GM12891 (cell line): ENCODE data around the gene KIF3B.

Experiments
- PAX5 ChIP-seq: IDR thresholded peaks from 2 replicates; pipeline ENCODE4 v1.6.1; 2011; ENCODE audit warnings: low read length, moderate library complexity, mild to moderate bottlenecking; ENCODE audit not compliant: insufficient read depth, severe bottlenecking
- POLR2A ChIP-seq: IDR thresholded peaks from 2 replicates; pipeline ENCODE4 v1.6.1; 2011; ENCODE audit warnings: low read depth, low read length, control low read depth
- POLR2AphosphoS5 ChIP-seq: IDR thresholded peaks from 2 replicates; pipeline ENCODE4 v1.6.1; 2011; ENCODE audit warnings: low read depth, low read length, control low read depth
- TAF1 ChIP-seq: IDR thresholded peaks from 2 replicates; pipeline ENCODE4 v1.6.1; 2011; ENCODE audit warnings: low read depth, low read length, control low read depth

GRCh38 chr20:32232326-32232886 lies 45.0 kb upstream of the KIF3B start:
- TF ChIP-seq POLR2AphosphoS5, result no peak
- TF ChIP-seq POLR2A, result no peak
- no peak for TF ChIP-seq TAF1
- TF ChIP-seq PAX5, result no peak
